HK-2 (cell line): ENCODE measurements around the gene NXN.
"Not testable (repeated sequence)": the region's sequence is repeated elsewhere in the genome, so short reads cannot be mapped to it uniquely, and the experiment has no call there.

Experiments used
- DNase-seq: peaks from one replicate; pipeline ENCODE4 v3.0.0-alpha.2; 2018; ENCODE audit not compliant: unreplicated experiment

Gene NXN

DNA sequence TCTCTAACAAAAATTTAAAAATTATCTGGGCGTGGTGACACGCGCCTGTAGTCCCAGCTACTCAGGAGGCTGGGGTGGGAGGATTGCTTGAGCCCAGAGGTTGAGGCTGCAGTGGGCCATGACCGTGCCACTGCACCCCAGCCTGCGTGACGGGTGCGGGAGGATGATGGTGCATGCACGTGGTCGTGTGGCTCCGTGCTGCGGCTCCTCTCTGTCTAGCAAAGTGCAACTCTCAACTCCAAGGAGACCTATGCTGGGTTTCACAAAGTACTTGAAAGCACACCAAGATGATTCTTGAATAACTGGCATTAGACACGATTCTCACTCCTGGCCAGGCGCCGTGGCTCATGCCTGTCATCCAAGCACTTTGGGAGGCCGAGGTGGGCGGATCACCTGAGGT lies 25.8 kb downstream of the NXN start:
- no peak for DNase-seq

DNA sequence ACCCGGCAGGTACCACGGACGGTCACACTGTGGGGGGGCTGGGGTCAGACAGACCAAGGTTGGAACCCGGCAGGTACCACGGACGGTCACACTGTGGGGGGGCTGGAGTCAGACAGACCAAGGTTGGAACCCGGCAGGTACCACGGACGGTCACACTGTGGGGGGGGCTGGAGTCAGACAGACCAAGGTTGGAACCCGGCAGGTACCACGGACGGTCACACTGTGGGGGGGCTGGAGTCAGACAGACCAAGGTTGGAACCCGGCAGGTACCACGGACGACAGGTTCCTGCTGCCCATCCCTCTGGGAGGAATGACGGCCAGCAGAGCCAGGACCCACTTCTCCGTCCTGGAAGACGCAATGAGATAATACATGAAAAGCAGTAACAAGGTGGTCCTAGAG lies 27.0 kb downstream of the NXN start:
- DNase-seq: not testable (repeated sequence)

DNA sequence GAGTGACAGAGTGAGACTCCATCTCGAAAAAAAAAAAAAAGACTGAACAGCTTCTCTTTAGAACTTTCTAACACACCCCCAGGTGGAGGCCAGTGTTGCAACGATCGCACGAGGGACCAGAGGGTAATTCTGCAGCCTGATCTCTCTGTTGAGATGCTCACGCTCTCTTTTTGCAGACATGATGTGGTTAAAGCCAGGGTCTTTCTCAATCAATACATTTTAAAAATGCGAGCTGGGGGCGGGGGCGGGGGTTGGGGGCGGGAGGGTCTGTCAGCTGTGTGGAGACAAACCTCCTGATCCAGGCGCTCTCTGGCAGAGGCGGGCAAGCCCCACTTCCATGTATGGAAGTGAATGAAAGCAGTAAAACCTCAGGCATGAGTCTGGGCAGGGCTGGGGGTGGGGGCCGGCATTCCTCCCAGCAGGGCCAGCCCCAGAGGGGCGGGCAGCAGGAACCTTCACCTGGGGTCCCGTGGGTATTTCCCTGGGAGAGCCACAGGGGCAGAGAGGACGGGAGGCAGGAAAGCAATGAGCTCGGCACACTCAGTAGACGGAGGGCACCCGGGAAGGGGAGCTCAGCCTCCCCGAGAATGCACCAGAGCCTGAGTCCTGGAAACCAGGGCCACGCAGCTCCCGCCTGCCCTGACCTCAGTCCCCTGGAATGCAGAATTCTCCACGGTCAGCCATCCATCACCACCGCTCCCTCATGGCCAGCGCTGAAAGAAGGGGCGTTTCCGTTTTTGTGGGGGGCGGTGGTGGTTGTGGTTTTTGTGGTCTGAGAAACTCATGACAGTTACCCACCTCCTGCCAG lies 28.0 kb downstream of the NXN start:
- DNase-seq: peak; percentile 98

DNA sequence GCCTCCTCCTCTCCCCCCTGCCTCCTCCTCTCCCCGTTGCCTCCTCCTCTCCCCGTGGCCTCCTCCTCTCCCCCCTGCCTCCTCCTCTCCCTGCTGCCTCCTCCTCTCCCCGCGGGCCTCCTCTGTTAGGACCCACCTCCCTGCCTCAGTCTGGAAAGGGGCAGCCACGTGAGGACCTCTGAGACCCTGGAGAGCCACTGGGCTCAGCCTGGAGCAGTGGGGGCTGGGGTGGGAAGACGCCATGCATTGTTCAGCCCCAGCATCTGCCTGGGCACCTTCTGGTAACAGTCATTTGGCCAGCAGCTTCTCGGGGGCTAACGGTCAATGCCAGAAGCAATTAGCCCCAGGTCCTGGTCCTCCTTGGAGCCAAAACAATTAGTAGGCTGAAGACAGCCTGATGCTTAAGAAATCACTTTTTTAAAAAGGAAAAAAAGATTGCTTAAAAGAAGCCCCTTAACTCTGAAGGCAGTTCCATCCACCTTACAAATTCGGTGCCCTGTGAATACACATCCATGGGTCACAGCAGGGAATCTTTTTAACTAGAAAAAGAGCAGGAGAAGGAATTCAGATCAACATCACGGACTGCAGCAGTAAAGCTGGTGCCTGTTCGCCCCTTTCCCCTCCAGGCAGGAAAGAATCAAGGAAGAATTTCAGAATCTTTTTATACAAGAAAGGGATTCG lies 29.8 kb downstream of the NXN start:
- no peak for DNase-seq

DNA sequence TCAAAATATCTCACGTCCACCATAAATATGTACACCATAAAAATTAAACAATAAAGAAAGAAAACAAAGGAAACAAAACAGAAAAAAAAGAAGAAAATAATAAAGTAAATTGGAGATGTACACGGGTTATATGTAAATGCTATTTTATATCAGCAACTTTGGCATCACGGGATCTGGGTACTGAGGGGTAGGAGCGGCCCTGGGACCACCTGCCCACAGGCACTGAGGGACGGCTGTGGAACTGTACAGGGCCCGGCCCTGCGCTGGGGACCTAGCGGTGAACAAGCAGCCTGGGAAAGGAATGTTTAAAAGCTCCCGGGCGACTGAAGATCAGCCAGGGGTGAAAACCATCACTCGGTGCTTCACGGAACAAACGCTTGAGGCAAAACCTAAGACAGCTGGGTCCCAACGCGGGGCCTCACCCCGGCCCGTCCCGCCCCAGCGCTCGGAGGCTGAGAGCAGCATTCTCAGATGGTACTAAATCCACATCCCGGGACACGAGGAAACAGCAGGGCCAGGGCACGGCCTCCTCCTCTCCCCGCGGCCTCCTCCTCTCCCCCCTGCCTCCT lies 31.2 kb downstream of the NXN start:
- peak; percentile 60 for DNase-seq

DNA sequence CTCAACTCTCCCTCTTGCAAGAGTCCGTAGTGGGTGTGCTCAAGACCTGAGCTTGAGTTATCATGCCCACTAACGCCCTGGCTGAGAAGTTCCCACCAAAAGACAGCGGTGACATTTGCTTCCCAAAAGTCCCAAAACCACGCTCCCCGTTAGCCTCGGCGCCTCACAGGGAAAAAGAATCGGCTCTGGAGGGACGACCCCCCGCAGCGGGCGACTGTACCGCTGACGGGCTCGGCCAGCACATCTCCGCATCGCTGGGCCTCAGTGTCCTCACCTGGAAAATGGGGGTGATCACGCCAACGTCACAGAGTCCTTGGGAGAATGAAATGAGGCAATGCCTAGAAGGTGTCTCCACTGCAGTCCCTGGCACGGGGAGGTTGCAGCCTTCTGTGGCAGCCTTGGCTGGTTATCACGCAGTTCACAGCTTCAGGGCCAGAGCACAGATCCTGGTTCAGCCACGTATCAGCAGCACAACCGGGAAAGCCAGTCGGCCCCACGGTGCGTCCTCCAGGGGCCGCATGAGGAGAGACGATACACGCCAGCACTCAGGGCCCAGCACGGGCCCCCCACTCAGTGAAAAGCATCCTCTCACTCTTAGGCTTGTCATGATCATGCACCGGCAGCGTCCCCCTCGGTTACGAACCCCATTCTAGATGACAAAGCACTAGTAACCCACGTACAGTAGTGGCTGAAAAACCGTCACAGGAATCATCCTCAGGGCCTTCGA lies 32.9 kb downstream of the NXN start:
- no peak for DNase-seq

DNA sequence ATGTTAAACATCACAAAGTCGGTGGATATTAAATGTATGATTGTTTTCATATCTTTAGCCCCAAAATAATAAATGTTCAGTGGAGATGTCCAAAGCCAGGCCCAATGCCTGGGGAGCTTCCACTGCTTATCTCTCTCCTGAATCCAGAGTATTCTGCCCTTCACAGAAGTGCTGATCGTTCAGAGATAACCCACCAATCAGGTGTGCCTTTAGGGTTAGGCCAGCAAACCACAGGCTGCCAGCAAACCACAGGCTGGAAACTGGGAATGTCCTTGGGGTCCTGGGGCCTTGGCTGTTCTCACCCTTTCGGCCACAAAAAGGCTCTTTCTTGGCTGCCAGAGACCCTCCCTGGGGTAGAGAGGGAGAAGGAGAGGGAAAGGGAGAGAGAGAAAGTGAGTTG lies 33.9 kb downstream of the NXN start:
- no peak for DNase-seq

DNA sequence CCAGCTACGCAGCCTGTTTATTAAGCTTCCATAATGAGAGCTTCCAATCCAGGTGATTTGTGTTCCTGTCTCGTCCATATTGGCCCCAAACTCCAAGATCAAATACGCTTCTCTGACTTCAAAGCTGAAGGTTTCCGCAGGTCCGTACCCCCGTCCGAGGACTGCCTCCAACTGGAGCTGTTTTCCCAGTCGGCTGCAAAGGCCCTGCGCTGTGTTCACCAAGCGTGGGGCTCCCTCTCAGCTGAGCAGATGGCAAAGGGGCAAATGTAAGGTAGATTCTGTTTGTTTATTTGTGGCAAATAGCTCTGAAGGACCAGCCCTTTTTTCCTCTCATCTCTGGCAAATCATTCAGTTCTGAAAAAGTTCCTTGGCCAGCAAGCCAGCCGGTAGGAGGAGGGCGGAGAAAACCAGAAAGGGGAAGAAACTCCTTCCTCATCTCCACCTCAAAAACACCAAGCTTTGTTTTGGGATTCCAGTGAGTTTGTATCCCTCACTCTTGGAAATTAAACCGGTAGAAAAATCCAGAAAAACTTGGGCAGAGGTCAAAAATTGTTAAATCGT lies 35.2 kb downstream of the NXN start:
- no peak for DNase-seq

DNA sequence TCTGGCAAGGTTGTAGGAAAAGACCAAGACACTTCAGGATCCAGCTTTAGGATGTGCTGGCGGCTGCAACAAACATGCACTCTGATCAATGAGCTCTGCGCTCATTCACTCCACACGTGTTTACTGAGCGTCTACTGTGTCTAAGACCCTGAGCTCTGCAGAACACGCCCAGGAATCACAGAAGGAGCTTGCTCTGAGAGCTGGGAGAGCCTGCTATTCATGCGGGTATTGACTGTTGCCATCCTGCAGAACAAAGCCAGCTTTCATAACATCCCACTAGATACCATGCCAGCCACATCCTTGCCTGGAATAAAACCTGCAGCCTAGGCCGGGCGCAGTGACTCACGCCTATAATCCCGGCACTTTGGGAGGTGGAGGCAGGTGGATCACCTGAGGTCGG lies 44.1 kb downstream of the NXN start:
- no peak for DNase-seq

DNA sequence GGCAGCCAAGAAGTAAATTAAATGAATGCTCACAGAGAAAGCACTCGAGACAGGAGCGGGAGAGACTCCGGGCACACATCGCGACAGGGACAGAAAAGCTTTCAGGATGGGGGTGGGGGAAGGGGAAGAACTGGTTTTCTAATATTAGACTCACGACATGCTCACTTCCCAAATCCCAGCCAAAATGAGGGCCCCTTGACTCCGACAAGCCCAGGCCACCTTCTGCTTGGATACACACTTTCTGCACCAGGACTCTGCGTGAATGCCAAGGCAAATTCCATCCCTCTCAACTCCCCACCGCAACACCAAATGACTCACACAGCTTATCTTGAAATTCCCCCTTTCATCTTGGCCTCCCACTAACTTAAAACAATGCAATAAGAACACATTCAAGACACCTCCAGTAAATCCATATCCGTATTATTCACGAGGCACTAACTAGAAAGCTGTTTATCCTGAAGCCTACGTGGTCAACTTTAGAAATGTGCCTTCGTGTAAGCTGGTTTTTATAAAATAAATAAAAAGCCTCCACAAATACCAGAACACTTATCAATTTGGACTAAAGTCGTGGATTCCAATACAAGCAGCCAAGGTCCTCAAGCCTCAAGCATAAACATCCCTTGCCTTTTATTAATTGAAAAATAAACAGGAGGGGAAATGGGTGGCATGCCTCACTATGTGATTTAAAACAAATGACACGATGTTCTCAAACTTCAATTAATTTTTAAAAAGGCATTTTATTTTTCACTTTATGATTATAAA lies 46.1 kb downstream of the NXN start:
- DNase-seq: peak; percentile 87

DNA sequence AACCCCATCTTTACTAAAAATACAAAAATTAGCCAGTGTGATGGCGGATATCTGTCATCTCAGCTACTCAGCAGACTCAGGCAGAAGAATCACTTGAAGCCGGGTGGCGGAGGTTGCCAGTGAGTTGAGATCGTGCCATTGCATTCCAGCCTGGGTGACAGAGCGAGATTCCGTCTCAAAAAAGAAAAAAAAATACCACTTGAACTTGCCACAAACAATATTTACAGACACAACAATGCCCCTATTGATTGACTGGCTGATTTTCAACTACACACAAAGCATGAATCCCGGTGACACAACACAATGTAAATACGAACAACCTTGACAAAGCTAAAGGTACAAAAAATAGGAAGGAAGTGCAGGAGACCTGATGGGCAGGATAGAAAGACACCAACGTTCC lies 49.3 kb downstream of the NXN start:
- DNase-seq: no peak

DNA sequence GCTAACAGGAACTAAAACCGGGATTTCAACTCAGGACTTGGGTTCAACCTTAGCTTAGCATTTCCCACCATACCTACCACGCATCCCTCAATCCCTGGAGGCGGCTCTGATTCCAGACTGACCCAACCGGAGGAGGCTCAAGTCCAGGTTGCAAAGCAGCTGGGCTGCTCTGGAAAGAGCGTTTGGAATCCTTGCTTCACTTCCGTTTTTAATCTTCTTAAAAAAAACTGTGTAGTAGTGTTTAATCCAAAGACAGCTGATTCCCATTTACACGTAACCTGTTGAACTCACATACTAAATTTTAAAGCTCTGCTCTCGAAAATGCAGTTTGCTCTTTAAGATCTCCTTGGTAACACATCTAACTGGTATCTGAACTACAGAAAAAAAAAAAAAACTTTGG lies 50.0 kb downstream of the NXN start:
- DNase-seq: no peak

DNA sequence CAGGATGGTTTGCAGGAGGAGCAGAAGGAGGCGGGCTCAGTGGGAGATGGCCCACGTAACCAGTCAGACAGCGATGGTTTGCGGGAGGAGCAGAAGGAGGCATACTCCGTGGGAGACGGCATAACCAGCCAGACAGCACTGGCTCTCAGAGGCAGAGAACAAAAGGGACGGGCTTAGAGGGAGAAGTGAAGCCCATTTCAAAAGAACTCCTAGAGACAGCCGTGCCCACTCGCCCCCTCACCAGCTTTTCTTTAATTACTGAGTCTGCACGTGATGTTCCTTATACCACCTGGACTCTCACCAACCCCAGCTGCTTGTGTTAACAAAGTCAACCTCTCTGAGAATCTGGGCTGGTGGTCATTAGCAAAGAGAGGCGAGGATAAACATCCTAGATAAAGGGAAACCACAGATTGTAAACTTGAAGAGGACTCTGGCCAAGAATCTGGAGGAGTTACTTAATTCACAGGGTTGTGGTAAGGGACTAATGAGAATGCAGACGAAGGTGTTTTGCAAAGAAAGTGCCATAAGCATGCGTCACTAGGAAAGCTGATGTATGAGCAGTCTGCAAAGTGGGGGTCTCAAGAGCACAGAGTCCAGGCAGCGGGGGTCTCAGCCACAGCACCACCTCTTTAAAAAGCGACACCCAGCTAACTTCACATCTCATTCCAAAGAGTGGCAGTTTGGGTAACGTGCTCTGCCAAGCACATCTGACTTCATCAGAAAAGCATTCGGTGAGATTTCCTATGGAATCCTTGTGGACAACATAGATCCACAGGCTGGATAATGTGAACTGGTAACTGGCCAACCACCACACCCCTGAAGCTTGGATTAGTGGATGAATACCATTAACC lies 51.7 kb downstream of the NXN start:
- peak; percentile 79 for DNase-seq

DNA sequence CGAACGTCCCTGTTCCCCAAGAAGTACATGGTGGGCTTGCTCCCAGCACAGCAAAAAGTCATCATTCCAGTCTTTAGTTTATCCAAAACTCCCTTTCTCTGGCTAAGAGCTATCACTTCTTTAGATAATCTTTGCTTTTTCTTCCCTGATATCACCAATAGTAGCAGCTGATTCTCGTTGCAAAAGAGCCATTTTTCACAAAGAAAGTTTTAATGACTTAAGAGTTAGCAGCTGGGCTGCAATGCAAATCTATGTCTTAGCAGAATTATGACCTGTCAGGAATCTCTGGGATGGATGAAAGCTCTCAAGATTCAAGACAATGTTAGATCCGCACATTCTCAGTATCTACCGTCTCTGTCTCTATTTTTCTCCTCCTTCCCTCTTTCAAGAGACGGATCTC lies 53.8 kb downstream of the NXN start:
- no peak for DNase-seq

DNA sequence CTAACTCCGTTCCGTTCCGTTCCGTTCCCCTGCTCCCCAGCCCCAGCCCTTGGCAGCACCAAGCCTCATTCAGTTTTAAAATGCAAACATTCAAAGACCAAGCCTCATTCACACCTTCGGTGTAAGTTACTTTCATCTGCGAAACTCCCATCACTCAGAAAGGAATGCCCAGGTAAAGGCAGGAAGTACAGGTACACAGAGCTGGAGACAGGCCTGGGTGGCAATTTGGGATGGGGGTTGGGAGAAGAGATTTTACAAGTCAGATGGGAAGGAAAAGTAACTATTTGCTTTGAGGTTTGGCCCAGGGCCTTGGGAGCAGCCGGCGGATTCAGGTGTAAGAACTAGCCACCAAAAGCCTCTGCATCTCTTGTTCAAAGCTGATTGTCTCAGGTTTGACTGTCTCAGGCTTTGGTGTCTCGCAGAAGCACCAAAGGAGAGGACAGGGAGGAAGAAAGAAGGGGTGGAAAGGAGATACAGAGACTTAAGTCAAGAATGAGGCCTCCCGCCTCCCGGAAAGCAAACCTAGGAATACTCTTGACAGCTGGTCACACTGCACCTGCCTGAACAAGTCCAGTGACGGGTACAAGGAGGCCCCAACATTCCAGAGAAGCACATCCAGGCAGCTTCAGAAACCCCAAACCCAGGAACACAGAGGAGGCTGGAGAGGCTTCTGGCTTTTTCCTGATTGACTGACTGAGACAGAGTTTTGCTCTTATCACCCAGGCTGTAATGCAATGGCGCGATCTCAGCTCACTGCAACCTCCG lies 54.7 kb downstream of the NXN start:
- DNase-seq: no peak

DNA sequence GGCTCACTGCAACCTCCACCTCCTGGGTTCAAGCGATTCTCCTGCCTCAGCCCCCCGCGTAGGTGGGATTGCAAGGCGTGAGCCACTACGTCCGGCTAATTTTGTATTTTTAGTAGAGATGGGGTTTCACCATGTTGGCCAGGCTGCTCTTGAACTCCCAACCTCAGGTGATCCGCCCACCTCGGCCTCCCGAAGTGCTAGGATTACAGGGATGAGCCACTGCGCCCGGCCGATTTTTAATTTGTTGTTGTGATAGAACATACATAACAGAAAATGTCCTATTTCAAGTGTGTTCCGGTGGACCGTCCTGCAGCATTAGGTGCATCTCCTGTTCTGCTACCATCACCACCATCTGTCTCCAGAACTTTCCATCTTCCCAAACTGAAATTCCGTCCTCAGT lies 55.3 kb downstream of the NXN start:
- DNase-seq: not testable (repeated sequence)

DNA sequence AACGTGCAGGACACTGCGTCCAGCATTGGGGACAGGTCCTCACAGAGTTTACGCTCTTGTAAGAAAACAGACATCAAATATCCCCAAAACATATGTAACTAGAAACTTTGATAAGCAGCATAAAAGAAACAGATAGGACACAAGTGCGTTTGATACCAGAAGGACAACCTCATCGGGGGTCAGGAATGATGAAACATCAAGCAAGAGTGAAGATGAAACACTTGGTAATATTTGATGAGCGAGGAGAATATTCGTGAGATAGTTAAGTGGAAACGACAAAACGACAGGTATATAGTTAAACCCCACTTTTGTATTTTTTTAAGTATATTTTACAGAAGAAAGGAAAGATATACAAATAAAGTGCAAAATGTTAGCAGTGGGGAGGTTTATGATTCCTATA lies 55.9 kb downstream of the NXN start:
- no peak for DNase-seq

DNA sequence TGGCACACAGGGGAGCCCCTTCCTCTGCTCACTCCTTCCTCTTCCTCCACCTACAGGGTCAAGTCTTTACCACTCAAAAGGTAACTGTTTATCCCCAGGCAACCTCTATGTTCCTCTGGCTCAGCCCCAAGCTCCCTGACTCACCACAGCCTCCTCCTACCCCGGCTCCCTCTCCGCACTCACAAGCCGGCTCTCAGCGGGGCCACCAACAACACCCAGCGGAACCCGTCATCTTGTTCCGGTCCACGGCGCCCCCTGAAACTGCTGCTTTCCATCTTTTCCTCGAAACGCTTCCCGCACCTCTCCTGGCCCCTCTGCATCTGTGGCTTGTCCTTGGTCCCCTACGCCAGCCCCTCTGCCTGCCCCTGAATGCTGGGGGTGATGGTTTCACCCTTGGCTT lies 58.4 kb downstream of the NXN start:
- peak; percentile 38 for DNase-seq

DNA sequence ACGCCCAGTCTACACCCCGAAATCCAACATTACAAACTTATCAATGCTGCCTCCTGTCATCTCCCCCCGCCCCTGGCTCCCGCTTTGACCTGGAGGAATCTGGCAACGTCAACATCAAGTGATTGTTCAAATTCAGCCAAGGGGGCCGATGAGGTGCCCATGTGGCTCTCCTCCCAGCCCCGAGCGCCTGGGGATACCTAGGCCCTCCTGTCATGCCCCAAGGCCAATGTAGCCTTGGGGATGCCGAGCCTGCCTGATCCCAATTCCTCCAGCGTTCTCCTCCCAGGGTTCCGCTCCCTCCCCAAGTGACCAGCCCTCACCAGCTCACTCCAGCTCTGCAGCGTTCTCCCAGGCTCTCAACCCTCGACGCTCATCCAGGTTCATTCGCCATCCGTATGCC lies 59.4 kb downstream of the NXN start:
- DNase-seq: no peak
